OCI-LY1 (cell line): ENCODE measurements around the gene SPNS2.

Experiments used
- H2AFZ ChIP-seq: fragments of 200-600 bp; sonication (generic), shearing (Covaris generic); 2 replicates; pipeline ENCODE4 v1.6.0; 2014; ENCODE audit warnings: antibody characterized with exemption, mild to moderate bottlenecking, low read length
- H3F3A ChIP-seq: fragments of 200-600 bp; sonication (generic), shearing (Covaris generic); 2 replicates; pipeline ENCODE4 v1.6.0; 2014; ENCODE audit warnings: mild to moderate bottlenecking, antibody characterized with exemption, low read length, moderate library complexity; ENCODE audit not compliant: insufficient read depth
- H3K27ac ChIP-seq: fragments of 200-600 bp; sonication (generic); 2 replicates; pipeline ENCODE4 v1.5.1; 2014; ENCODE audit warnings: low read length, mixed run types, mild to moderate bottlenecking, low read depth; ENCODE audit not compliant: poor library complexity, severe bottlenecking
- H3K27me3 ChIP-seq: fragments of 200-600 bp; sonication (generic); 2 replicates; pipeline ENCODE4 v1.6.0; 2014; ENCODE audit warnings: antibody characterized with exemption, mild to moderate bottlenecking, low read length, moderate library complexity; ENCODE audit not compliant: insufficient read depth
- H3K36me3 ChIP-seq: fragments of 200-600 bp; sonication (generic); 2 replicates; pipeline ENCODE4 v1.6.1; 2014; ENCODE audit warnings: mild to moderate bottlenecking, antibody characterized with exemption, low read length, moderate library complexity, mixed read lengths; ENCODE audit not compliant: insufficient read depth
- H3K4me1 ChIP-seq: fragments of 200-600 bp; sonication (generic); 2 replicates; pipeline ENCODE4 v1.5.1; 2014; ENCODE audit warnings: mild to moderate bottlenecking, low read length, moderate library complexity; ENCODE audit not compliant: insufficient read depth, severe bottlenecking
- H3K4me2 ChIP-seq: fragments of 200-600 bp; sonication (generic), shearing (Covaris generic); 2 replicates; pipeline ENCODE4 v1.6.1; 2014; ENCODE audit warnings: low read length
- H3K4me3 ChIP-seq: fragments of 200-600 bp; sonication (generic); 2 replicates; pipeline ENCODE4 v1.5.1; 2014; ENCODE audit warnings: low read length, low read depth, mild to moderate bottlenecking, mixed read lengths; ENCODE audit not compliant: poor library complexity, severe bottlenecking
- H3K79me2 ChIP-seq: fragments of 200-600 bp; shearing (Covaris generic); 2 replicates; pipeline ENCODE4 v1.6.1; 2016; ENCODE audit warnings: mixed run types, low read length, mixed read lengths; ENCODE audit not compliant: insufficient read depth
- H3K9ac ChIP-seq: fragments of 200-600 bp; sonication (generic), shearing (Covaris generic); 2 replicates; pipeline ENCODE4 v1.6.1; 2014; ENCODE audit warnings: mild to moderate bottlenecking, low read length, mixed read lengths
- H3K9me2 ChIP-seq: fragments of 200-600 bp; sonication (generic), shearing (Covaris generic); 2 replicates; pipeline ENCODE4 v1.6.1; 2014; ENCODE audit warnings: low read depth, mild to moderate bottlenecking, low read length, mixed read lengths
- H3K9me3 ChIP-seq: fragments of 200-600 bp; shearing (Covaris generic); 2 replicates; pipeline ENCODE4 v1.6.1; 2014; ENCODE audit warnings: low read length, mixed read lengths
- H4K20me1 ChIP-seq: fragments of 200-600 bp; sonication (generic), shearing (Covaris generic); 2 replicates; pipeline ENCODE4 v1.6.0; 2016; ENCODE audit warnings: mild to moderate bottlenecking, low read length; ENCODE audit not compliant: insufficient read depth
- CTCF ChIP-seq: fragments of 200-600 bp; sonication (generic), shearing (Covaris generic); IDR thresholded peaks from 2 replicates; pipeline ENCODE4 v1.5.1; 2017; ENCODE audit warnings: mild to moderate bottlenecking, antibody characterized with exemption, low read length, moderate library complexity, mixed read lengths
- EZH2 ChIP-seq: fragments of 200-600 bp; sonication (generic), shearing (Covaris generic); IDR thresholded peaks from 2 replicates; pipeline ENCODE4 v1.8.0; 2017; ENCODE audit warnings: borderline replicate concordance, mixed run types, mild to moderate bottlenecking, antibody characterized with exemption, low read length, moderate library complexity, mixed read lengths

Gene SPNS2

DNA sequence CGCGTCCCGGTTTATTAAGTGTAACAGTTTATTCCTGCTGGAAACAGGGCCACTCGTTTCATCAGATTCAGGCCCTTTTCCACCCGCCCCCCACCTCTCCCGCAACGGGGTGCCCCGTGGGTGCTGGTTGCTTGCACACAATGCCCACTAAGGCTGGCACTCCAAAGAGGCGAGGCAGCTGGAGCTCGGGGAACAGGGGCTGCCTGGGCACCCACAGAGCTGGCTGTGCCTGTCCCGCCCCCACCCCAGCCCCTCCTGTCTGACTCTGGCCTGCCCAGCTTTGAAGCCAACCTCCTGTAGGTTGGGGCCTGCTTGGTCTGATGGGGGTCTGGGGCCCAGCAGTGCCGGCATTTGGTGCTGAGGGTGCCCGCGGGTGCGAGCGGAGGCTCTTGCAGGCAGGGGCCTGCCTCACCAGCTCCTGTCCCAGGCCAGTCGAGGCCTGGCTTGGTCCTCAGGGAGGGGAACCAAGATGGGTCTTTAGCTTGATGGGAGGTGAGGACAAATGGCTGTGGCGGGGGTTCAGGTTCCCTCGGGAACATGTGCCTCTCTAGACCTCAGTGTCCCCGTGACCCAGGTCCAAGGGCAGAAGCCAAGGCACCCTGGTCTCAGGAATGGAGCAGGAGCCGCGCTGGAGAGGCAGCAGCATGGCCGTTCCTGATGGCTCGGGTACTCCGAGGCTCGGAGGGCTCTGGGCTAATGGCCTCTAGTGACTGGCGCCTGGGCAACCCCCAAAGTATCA is 36.4 kb downstream of the SPNS2 start:
- Histone ChIP-seq H3K9me2 (no peaks in the 10 kb centered on the region), H3K4me3 (no peak overlapping the region), H3K27ac (no peak overlapping the region), H3K9ac (no peak overlapping the region), H2AFZ (no peak overlapping the region), H3K4me1 (no peaks in the 10 kb centered on the region), H4K20me1 (no peaks in the 10 kb centered on the region), H3F3A (no peaks in the 10 kb centered on the region), H3K79me2 (no peaks in the 10 kb centered on the region), H3K9me3 (no peaks in the 10 kb centered on the region), H3K4me2 (no peak overlapping the region), H3K36me3 (peaks cover 31% of the 10 kb centered on the region), H3K27me3 (peaks cover 7% of the 10 kb centered on the region; the same call in 1 of the 2 replicates)
- TF ChIP-seq CTCF (no peak), EZH2 (no peak)

DNA sequence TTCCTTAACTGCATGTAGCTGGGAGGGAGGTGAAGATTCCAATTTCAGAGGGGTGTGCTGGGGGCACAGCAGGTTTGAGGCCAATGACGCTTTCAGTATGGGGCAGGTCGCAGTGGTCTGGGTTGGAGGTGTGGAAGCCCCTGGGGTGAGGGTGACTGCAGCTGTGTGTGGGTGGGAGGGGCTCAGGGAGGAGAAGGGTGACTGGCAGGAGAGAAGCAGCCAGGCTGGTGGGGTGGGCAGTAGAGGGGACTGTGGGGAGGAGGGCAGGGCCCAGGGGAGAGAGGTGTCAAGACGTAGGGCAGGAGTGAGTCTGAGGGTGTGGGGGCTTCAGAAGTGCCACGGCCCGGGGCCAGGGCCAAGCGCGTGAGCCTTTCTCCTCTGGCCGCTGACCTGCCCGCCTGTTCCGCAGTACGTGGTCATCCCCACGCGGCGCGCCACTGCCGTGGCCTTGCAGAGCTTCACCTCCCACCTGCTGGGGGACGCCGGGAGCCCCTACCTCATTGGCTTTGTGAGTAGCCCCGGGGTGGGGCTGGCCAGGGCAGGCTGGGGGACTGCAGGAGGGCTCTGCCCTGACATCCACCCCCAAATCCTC is 37.1 kb downstream of the SPNS2 start:
- TF ChIP-seq CTCF (no peak), EZH2 (no peak)
- Histone ChIP-seq H3F3A (no peaks in the 10 kb centered on the region), H3K36me3 (peaks cover 38% of the 10 kb centered on the region), H3K4me2 (no peak overlapping the region), H3K4me1 (no peaks in the 10 kb centered on the region), H3K79me2 (no peaks in the 10 kb centered on the region), H3K27ac (no peak overlapping the region), H4K20me1 (no peaks in the 10 kb centered on the region), H3K9me3 (no peaks in the 10 kb centered on the region), H3K9ac (no peak overlapping the region), H3K4me3 (no peak overlapping the region), H3K9me2 (no peaks in the 10 kb centered on the region), H2AFZ (no peak overlapping the region), H3K27me3 (peaks cover 7% of the 10 kb centered on the region; the same call in 1 of the 2 replicates)

DNA sequence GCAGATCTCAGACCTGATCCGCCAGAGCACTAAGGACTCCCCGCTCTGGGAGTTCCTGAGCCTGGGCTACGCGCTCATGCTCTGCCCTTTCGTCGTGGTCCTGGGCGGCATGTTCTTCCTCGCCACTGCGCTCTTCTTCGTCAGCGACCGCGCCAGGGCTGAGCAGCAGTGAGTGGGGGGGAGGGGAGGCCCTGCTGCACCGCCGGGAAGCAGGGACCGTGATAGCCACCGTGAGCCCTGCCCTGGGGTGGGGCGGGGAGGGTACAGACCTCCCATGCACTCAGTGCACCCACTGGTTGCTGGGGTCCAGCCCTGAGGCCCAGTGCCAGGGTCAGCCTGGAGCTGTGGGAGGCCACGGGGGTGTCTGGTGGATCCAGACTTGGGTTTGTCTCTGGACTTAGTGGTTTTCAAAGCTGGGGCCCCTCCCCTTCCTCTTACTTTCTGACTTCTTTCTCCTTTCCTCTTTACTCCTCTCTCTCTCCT is 37.6 kb downstream of the SPNS2 start:
- Histone ChIP-seq H4K20me1 (no peaks in the 10 kb centered on the region), H3K4me2 (no peak overlapping the region), H3K36me3 (peaks cover 43% of the 10 kb centered on the region), H3F3A (no peaks in the 10 kb centered on the region), H3K27ac (no peak overlapping the region), H3K4me1 (no peaks in the 10 kb centered on the region), H3K9me3 (no peaks in the 10 kb centered on the region), H3K4me3 (no peak overlapping the region), H3K9ac (no peak overlapping the region), H2AFZ (no peak overlapping the region), H3K79me2 (no peaks in the 10 kb centered on the region), H3K9me2 (no peaks in the 10 kb centered on the region), H3K27me3 (peaks cover 7% of the 10 kb centered on the region; the same call in 1 of the 2 replicates)
- TF ChIP-seq CTCF (no peak), EZH2 (no peak)
